Type B pancreatic cell (in vitro differentiated cells): ENCODE measurements around the gene SHISA5. TPM values are rescaled to one million over a fixed set of nuclear protein-coding genes. Genes with fewer than 3 reads are reported as not detected.

Source experiments
- DNase-seq: peaks from one replicate; pipeline ENCODE4 v3.0.0; 2021; ENCODE audit warnings: mixed read lengths; ENCODE audit not compliant: unreplicated experiment; ENCODE audit errors: extremely low spot score
- H3K27ac Mint-ChIP-seq: 2 replicates; pipeline ENCODE4 v1.8.0; 2021; ENCODE audit warnings: mild to moderate bottlenecking, mixed read lengths
- H3K27me3 Mint-ChIP-seq: 2 replicates; pipeline ENCODE4 v1.8.0; 2021; ENCODE audit warnings: mixed read lengths
- H3K36me3 Mint-ChIP-seq: 2 replicates; pipeline ENCODE4 v1.8.0; 2021; ENCODE audit warnings: mixed read lengths
- H3K4me1 Mint-ChIP-seq: one replicate; pipeline ENCODE4 v1.8.0; 2021; ENCODE audit warnings: mixed read lengths; ENCODE audit not compliant: unreplicated experiment
- H3K4me3 Mint-ChIP-seq: 2 replicates; pipeline ENCODE4 v1.8.0; 2021; ENCODE audit warnings: mild to moderate bottlenecking, mixed read lengths
- H3K9me3 Mint-ChIP-seq: 2 replicates; pipeline ENCODE4 v1.8.0; 2021; ENCODE audit warnings: mixed read lengths
- total RNA-seq: library from RNA; stranded (reverse); gene quantifications from 2 replicates; pipeline ENCODE4 v1.2.1, GENCODE V29; 2021; ENCODE audit warnings: low replicate concordance
- TF ChIP-seq, protein P1 (sequence below): fragments of 200-600 bp; sonication (generic); conservative IDR thresholded peaks from 2 replicates; pipeline ENCODE4 v1.5.0; 2021; ENCODE audit warnings: antibody characterized with exemption, mild to moderate bottlenecking

SHISA5 gene
- total RNA-seq, 1 donor from 2014 or later, result 162 TPM

- TF ChIP-seq, protein P1, sequence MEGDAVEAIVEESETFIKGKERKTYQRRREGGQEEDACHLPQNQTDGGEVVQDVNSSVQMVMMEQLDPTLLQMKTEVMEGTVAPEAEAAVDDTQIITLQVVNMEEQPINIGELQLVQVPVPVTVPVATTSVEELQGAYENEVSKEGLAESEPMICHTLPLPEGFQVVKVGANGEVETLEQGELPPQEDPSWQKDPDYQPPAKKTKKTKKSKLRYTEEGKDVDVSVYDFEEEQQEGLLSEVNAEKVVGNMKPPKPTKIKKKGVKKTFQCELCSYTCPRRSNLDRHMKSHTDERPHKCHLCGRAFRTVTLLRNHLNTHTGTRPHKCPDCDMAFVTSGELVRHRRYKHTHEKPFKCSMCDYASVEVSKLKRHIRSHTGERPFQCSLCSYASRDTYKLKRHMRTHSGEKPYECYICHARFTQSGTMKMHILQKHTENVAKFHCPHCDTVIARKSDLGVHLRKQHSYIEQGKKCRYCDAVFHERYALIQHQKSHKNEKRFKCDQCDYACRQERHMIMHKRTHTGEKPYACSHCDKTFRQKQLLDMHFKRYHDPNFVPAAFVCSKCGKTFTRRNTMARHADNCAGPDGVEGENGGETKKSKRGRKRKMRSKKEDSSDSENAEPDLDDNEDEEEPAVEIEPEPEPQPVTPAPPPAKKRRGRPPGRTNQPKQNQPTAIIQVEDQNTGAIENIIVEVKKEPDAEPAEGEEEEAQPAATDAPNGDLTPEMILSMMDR, result no peak
- no peak overlapping the region for H3K4me3 Mint-ChIP-seq
- no peaks in the 10 kb centered on the region for H3K4me1 Mint-ChIP-seq
- DNase-seq, result no peak
- no peaks in the 10 kb centered on the region for H3K36me3 Mint-ChIP-seq
- no peaks in the 10 kb centered on the region for H3K27me3 Mint-ChIP-seq
- H3K9me3 Mint-ChIP-seq, result no peaks in the 10 kb centered on the region
- H3K27ac Mint-ChIP-seq, result no peak overlapping the region
These were observed 14.1 kb upstream of the SHISA5 start for GRCh38 chr3:48518069-48518468.

- H3K27ac Mint-ChIP-seq, result no peak overlapping the region
- DNase-seq, result no peak
- H3K36me3 Mint-ChIP-seq, result no peaks in the 10 kb centered on the region
- TF ChIP-seq, protein P1, result no peak
- no peaks in the 10 kb centered on the region for H3K27me3 Mint-ChIP-seq
- no peak overlapping the region for H3K4me3 Mint-ChIP-seq
- no peaks in the 10 kb centered on the region for H3K9me3 Mint-ChIP-seq
- H3K4me1 Mint-ChIP-seq, result no peaks in the 10 kb centered on the region
These were observed 12.6 kb upstream of the SHISA5 start for GRCh38 chr3:48516571-48516970.

DNA sequence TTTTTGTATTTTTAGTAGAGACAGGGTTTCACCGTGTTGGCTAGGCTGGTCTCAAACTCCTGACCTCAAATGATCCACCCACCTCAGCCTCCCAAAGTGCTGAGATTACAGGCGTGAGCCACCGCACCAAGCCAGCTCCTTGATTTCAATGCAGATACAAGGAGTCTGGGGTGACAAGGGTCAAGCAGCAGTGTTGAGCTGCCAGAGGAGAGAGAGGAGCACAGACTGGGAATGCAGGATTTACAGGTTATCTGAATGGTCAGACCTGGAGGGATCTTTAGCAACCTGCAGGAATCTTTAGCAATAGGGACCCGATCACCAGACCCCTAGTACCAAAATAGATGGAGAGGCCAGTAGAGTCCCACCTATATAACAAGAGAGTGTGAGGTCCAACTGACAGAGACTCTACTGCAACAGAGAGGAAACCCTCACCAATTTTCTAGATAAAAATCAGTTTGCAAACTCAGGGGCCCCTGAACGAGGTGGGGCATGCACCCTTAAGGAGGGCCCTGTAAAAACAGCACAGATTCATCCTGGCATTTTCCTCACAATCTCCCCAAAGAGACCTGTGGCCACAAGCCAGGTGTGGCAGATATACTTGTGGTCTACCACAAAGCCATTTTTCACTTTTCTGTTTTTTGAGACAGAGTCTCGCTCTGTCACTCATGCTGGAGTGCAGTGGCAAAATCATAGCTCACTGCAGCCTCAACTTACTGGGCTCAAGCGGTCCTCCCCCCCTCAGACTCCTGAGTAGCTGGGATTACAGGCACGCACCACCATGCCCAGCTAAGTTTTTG is 10.7 kb upstream of the SHISA5 start:
- TF ChIP-seq, protein P1, result no peak
- Mint-ChIP-seq H3K36me3 (no peaks in the 10 kb centered on the region), H3K4me3 (no peak overlapping the region), H3K27me3 (no peaks in the 10 kb centered on the region), H3K27ac (no peak overlapping the region), H3K9me3 (no peaks in the 10 kb centered on the region), H3K4me1 (peaks cover 3% of the 10 kb centered on the region)
- no peak for DNase-seq

GRCh38 chr3:48511551-48511950 is 7.6 kb upstream of the SHISA5 start:
- Mint-ChIP-seq H3K4me1 (peaks cover 12% of the 10 kb centered on the region), H3K36me3 (no peaks in the 10 kb centered on the region), H3K9me3 (no peaks in the 10 kb centered on the region), H3K4me3 (no peak overlapping the region), H3K27ac (no peak overlapping the region), H3K27me3 (no peaks in the 10 kb centered on the region)
- TF ChIP-seq, protein P1, result no peak
- DNase-seq, result no peak

- Mint-ChIP-seq H3K27me3 (no peaks in the 10 kb centered on the region), H3K4me1 (peaks cover 15% of the 10 kb centered on the region), H3K27ac (peak overlapping the region; percentile 85), H3K9me3 (no peaks in the 10 kb centered on the region), H3K36me3 (no peaks in the 10 kb centered on the region), H3K4me3 (peak overlapping the region; percentile 71)
- TF ChIP-seq, protein P1, result peak; percentile 63
- no peak for DNase-seq
These were observed 3.5 kb upstream of the SHISA5 start for GRCh38 chr3:48507256-48508061.
